HUES48 (cell line): ENCODE data around the gene DIAPH3.

Source experiments
- H3K27ac ChIP-seq: one replicate; pipeline ENCODE4 v1.7.0; 2013; ENCODE audit warnings: low read depth, low read length, inconsistent platforms
- H3K27me3 ChIP-seq: 2 replicates; pipeline ENCODE4 v1.6.1; 2013; ENCODE audit warnings: mild to moderate bottlenecking, low read length; ENCODE audit not compliant: control insufficient read depth, insufficient read depth
- H3K36me3 ChIP-seq: 2 replicates; pipeline ENCODE4 v1.6.1; 2013; ENCODE audit warnings: low read length; ENCODE audit not compliant: control insufficient read depth, insufficient read depth
- H3K4me1 ChIP-seq: 2 replicates; pipeline ENCODE4 v1.6.1; 2013; ENCODE audit warnings: mild to moderate bottlenecking, low read length; ENCODE audit not compliant: control insufficient read depth, insufficient read depth
- H3K4me3 ChIP-seq: 2 replicates; pipeline ENCODE4 v1.5.1; 2013; ENCODE audit warnings: mild to moderate bottlenecking, low read depth, low read length
- H3K9ac ChIP-seq: 2 replicates; pipeline ENCODE4 v1.6.1; 2013; ENCODE audit warnings: mild to moderate bottlenecking, low read depth, low read length, moderate library complexity
- H3K9me3 ChIP-seq: 2 replicates; pipeline ENCODE4 v1.6.1; 2013; ENCODE audit warnings: low read length; ENCODE audit not compliant: control insufficient read depth, insufficient read depth

The DIAPH3 gene

DNA sequence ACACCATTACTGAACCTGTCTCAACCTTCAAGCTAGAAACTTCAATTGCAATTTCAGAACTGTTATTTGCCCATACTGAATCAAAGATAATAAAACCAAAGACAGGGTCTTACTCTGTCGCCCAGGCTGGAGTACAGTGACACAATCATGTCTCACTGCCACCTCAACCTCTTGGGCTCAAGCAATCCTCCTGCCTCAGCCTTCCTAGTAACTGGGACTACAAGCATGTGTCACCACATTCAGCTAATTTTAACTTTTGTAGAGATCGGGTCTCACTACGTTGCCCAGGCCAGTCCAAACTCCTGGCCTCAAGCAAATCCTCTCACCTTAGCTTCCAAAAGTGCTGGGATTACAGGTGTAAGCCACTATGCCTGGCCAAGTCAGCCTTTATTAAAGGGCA lies 143.4 kb downstream of the DIAPH3 start:
- Histone ChIP-seq H3K27me3 (no peaks in the 10 kb centered on the region), H3K27ac (no peak overlapping the region), H3K36me3 (peaks cover 5% of the 10 kb centered on the region; the same call in 1 of the 2 replicates), H3K9ac (no peak overlapping the region), H3K4me3 (no peak overlapping the region), H3K9me3 (no peaks in the 10 kb centered on the region), H3K4me1 (no peaks in the 10 kb centered on the region)

- Histone ChIP-seq H3K4me3 (no peak overlapping the region), H3K27me3 (no peaks in the 10 kb centered on the region), H3K9ac (no peak overlapping the region), H3K27ac (no peak overlapping the region), H3K4me1 (no peaks in the 10 kb centered on the region), H3K9me3 (no peaks in the 10 kb centered on the region), H3K36me3 (peaks cover 5% of the 10 kb centered on the region; the same call in 1 of the 2 replicates)
Observed at GRCh38 chr13:60019119-60019993, 144.4 kb downstream of the DIAPH3 start.

DNA sequence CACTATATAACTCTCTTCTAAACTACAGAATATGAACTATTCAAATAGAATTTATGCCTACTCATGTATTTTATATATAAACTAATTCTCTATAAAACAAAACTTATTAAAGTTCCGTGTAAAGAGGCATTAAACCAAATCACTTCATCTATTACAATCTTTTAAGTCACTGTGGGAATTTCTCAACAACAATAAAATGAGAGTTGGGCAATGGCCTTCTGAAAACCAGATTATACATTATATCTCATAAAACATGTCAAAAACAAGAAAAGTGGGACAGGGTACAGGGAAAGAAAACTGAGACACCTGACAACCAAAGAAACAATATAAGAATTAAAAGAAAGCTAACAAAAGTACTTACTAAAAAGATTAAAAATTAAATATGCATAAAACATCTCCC lies 145.2 kb downstream of the DIAPH3 start:
- Histone ChIP-seq H3K4me3 (no peak overlapping the region), H3K9ac (no peak overlapping the region), H3K27me3 (no peaks in the 10 kb centered on the region), H3K9me3 (no peaks in the 10 kb centered on the region), H3K4me1 (no peaks in the 10 kb centered on the region), H3K27ac (no peak overlapping the region), H3K36me3 (peaks cover 5% of the 10 kb centered on the region; the same call in 1 of the 2 replicates)

DNA sequence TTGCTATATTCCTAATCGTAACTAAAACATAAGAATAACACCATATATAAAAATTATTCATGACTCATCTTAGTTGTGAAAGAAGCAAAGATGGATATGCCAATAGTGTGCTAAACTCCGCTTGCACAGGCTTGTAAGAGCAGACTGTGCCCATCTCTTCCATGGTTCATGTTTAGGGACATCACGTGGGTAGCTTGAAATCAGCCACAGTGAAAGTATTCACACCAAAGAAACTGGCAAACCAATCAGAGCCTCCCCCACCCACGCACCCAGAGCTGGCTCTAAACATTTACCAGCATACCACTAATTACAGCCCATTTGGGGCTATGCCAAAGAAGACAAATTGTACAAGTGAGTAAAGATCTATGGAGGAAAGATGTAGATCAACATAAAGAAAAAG lies 147.5 kb downstream of the DIAPH3 start:
- H3K4me1 ChIP-seq, result no peaks in the 10 kb centered on the region
- peaks cover 5% of the 10 kb centered on the region; the same call in 1 of the 2 replicates for H3K36me3 ChIP-seq
- H3K9ac ChIP-seq, result no peak overlapping the region
- no peaks in the 10 kb centered on the region for H3K27me3 ChIP-seq
- no peak overlapping the region for H3K27ac ChIP-seq
- no peaks in the 10 kb centered on the region for H3K9me3 ChIP-seq
- no peak overlapping the region for H3K4me3 ChIP-seq

DNA sequence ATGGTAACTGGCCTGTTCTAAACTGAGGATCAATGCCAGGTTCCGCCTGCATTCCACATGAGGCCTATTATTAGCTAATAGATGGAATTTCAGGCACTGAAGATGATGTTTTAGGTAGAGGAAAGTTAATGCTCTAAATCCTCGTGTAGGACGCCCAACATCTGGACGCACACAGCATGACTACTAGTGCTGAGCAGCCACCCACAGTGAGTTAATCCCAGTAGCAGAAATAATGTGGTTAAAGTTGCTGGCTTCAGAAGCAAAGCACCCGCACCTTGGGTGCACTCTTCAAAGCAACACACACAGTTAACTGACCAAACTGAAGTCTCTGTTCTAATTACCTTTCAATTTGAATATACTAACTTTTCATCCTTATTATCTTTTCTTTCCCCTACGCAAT lies 150.6 kb downstream of the DIAPH3 start:
- H3K27ac ChIP-seq, result no peak overlapping the region
- H3K27me3 ChIP-seq, result no peaks in the 10 kb centered on the region
- no peaks in the 10 kb centered on the region for H3K9me3 ChIP-seq
- H3K9ac ChIP-seq, result no peak overlapping the region
- H3K4me1 ChIP-seq, result no peaks in the 10 kb centered on the region
- H3K4me3 ChIP-seq, result no peak overlapping the region
- H3K36me3 ChIP-seq, result peaks cover 8% of the 10 kb centered on the region; the same call in 1 of the 2 replicates

- no peak overlapping the region for H3K27ac ChIP-seq
- H3K9me3 ChIP-seq, result no peaks in the 10 kb centered on the region
- H3K9ac ChIP-seq, result no peak overlapping the region
- H3K36me3 ChIP-seq, result peaks cover 8% of the 10 kb centered on the region; the same call in 1 of the 2 replicates
- no peaks in the 10 kb centered on the region for H3K27me3 ChIP-seq
- no peak overlapping the region for H3K4me3 ChIP-seq
- H3K4me1 ChIP-seq, result no peaks in the 10 kb centered on the region
Observed at GRCh38 chr13:60012488-60012887, 151.2 kb downstream of the DIAPH3 start.

DNA sequence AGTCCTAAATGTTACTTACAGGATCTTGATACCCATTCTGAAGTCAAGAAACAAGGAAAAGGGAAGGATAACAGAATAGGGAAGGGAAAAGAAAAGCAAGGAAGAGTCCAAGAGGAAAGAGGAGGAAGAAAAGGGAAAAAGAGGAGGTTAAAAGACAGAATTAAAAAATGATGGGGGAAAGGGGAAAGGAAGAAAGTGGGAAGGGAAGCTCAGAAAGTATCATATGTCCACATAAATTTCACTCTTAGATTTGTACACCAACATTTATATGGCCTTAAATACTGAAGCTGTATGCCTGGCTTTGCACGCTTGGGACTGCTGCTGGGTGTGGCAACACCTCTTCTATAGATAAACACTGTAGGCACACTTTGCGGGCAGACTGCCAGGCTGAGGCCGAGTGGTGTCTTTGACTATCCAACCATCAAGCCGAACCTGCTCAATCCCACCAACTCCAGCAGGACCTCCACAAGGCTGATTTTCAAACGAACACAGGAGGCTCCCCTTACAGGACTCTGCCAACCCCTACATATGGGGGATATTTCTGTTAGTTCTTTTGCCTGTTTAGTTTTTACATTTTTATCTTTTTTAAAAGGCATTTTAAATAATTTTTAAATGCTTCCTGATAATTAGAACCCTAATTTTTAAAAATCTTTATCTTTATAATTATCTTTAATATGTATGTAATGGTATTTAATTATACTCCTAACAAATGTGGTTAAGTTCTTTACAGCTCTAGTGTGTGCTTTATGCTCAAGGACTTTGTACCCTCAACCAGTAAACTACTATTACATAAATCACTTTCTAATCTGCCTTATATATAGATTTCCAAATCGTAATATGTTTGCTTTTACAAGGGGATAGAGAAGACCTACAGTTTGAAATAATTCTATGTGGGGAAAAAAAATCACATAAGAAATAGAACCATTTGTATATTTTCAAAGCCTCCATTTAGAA lies 154.2 kb downstream of the DIAPH3 start:
- no peak overlapping the region for H3K4me3 ChIP-seq

GRCh38 chr13:60001889-60002288 lies 161.8 kb downstream of the DIAPH3 start:
- Histone ChIP-seq H3K9ac (no peak overlapping the region), H3K36me3 (0 out of 2 replicates have a peak, but pooled peaks cover 5% of the 10 kb centered on the region), H3K4me3 (no peak overlapping the region), H3K27me3 (no peaks in the 10 kb centered on the region), H3K9me3 (no peaks in the 10 kb centered on the region), H3K4me1 (peaks cover 4% of the 10 kb centered on the region; the same call in 1 of the 2 replicates), H3K27ac (no peak overlapping the region)

More for the DNA sequence above, 154.2 kb downstream of the DIAPH3 start:
- no peaks in the 10 kb centered on the region for H3K9me3 ChIP-seq
- no peak overlapping the region for H3K27ac ChIP-seq
- no peaks in the 10 kb centered on the region for H3K4me1 ChIP-seq
- peaks cover 3% of the 10 kb centered on the region; the same call in 1 of the 2 replicates for H3K36me3 ChIP-seq
- no peaks in the 10 kb centered on the region for H3K27me3 ChIP-seq
- H3K9ac ChIP-seq, result no peak overlapping the region

- no peak overlapping the region for H3K27ac ChIP-seq
- H3K9ac ChIP-seq, result no peak overlapping the region
- H3K36me3 ChIP-seq, result 0 out of 2 replicates have a peak, but pooled peaks cover 5% of the 10 kb centered on the region
- H3K4me1 ChIP-seq, result peaks cover 4% of the 10 kb centered on the region; the same call in 1 of the 2 replicates
- no peak overlapping the region for H3K4me3 ChIP-seq
- no peaks in the 10 kb centered on the region for H3K9me3 ChIP-seq
- H3K27me3 ChIP-seq, result no peaks in the 10 kb centered on the region
Observed at GRCh38 chr13:60000976-60001375, 162.8 kb downstream of the DIAPH3 start.

DNA sequence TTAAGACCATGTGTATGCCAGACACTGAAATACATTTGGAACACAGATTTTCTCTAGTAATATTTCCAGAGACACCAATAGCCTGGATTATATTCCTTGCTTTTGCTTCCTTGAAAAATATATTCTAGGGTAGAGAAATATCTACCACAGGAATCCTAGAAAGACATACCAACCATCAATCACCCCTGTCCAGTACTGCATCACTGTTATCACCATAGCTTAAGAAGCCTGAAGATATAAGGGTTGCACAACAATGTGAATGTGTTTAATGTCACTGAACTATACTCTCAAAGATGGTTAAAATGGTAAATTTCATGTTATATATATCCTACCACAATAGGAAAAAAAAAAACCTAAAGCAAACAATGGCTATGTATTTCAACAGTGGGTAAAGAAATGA lies 163.6 kb downstream of the DIAPH3 start:
- H3K36me3 ChIP-seq, result 0 out of 2 replicates have a peak, but pooled peaks cover 5% of the 10 kb centered on the region
- H3K9me3 ChIP-seq, result no peaks in the 10 kb centered on the region
- no peak overlapping the region for H3K9ac ChIP-seq
- peaks cover 7% of the 10 kb centered on the region for H3K4me1 ChIP-seq
- H3K27ac ChIP-seq, result no peak overlapping the region
- no peaks in the 10 kb centered on the region for H3K27me3 ChIP-seq
- no peak overlapping the region for H3K4me3 ChIP-seq
